Activated T-cell treated with anti-CD3 and anti-CD28 coated beads for 24 hours (primary cell): Measurements from ENCODE around the gene HIPK1.

Experiments used
- DNase-seq: peaks from one replicate; pipeline ENCODE4 v3.0.0-alpha.2; 2020; ENCODE audit warnings: low read depth

The HIPK1 gene

GRCh38 chr1:113928941-113929749, at the start of gene HIPK1:
Gene HIPK1 (plus strand): TSS chr1:113929324.
- DNase-seq = peak; percentile 87

GRCh38 chr1:113879739-113880038, 49.4 kb upstream of the HIPK1 start:
- no peak for DNase-seq

- no peak for DNase-seq
Measured at GRCh38 chr1:113881661-113882060, 47.5 kb upstream of the HIPK1 start.

- no peak for DNase-seq
Measured at GRCh38 chr1:113886417-113887401, 42.4 kb upstream of the HIPK1 start.

- no peak for DNase-seq
Measured at GRCh38 chr1:113887402-113888175, 41.5 kb upstream of the HIPK1 start, which contains the start of gene BCL2L15. Gene BCL2L15 (minus strand): TSS chr1:113887581. CDS start chr1:113887375, 206 bp downstream.

GRCh38 chr1:113890816-113891215, 38.3 kb upstream of the HIPK1 start:
- no peak for DNase-seq

- DNase-seq = no peak
Measured at GRCh38 chr1:113891631-113892220, 37.4 kb upstream of the HIPK1 start.

- no peak for DNase-seq
Measured at GRCh38 chr1:113893267-113893666, 35.9 kb upstream of the HIPK1 start.

- no peak for DNase-seq
Measured at GRCh38 chr1:113895098-113895497, 34.0 kb upstream of the HIPK1 start.

- no peak for DNase-seq
Measured at GRCh38 chr1:113895961-113896360, 33.2 kb upstream of the HIPK1 start.

GRCh38 chr1:113898241-113898814, 30.8 kb upstream of the HIPK1 start:
- no peak for DNase-seq

- DNase-seq = no peak
Measured at GRCh38 chr1:113899111-113899510, 30.0 kb upstream of the HIPK1 start.

GRCh38 chr1:113901191-113901590, 27.9 kb upstream of the HIPK1 start:
- DNase-seq = no peak

- DNase-seq = peak; percentile 6
Measured at GRCh38 chr1:113903501-113904292, 25.4 kb upstream of the HIPK1 start.

- no peak for DNase-seq
Measured at GRCh38 chr1:113904293-113904673, 24.8 kb upstream of the HIPK1 start.

GRCh38 chr1:113904674-113905434, 24.3 kb upstream of the HIPK1 start, which contains the start of the genes AP4B1 and DCLRE1B:
Gene AP4B1 (minus strand): TSS chr1:113904799. CDS start chr1:113904717, 82 bp downstream.
Gene DCLRE1B (plus strand): TSS chr1:113905326. CDS start chr1:113905587, 261 bp downstream.
- peak; percentile 96 for DNase-seq

GRCh38 chr1:113905435-113905861, 23.7 kb upstream of the HIPK1 start:
- DNase-seq = peak; percentile 20

GRCh38 chr1:113912594-113913311, 16.4 kb upstream of the HIPK1 start:
- DNase-seq = no peak

GRCh38 chr1:113913312-113913668, 15.8 kb upstream of the HIPK1 start:
- DNase-seq = no peak
